Thyroid gland (tissue), 4 donors: ENCODE results near the gene NUP42. TPM values are rescaled to one million over a fixed set of nuclear protein-coding genes. Genes with fewer than 3 reads are reported as not detected.
"Not testable (repeated sequence)": the region's sequence is repeated elsewhere in the genome, so short reads cannot be mapped to it uniquely, and the experiment has no call there.

Experiments
- DNase-seq, 2 donors: peaks; one replicate each; pipeline ENCODE4 v3.0.0-alpha.2; 2019
- H3K27ac ChIP-seq, 3 donors: fragments of 200-600 bp; sonication (generic); 1 replicate in 2 of 3; 2 replicates in 1 of 3; pipeline ENCODE4 v1.5.1; 2016 to 2019; ENCODE audit warnings: mild to moderate bottlenecking in 1 of 3, moderate library complexity in 1 of 3
- H3K27me3 ChIP-seq: fragments of 200-600 bp; sonication (generic); one replicate; pipeline ENCODE4 v1.5.1; 2019
- H3K36me3 ChIP-seq, 2 donors: fragments of 200-600 bp; sonication (generic); one replicate each; pipeline ENCODE4 v1.5.1; 2016 to 2019
- H3K4me1 ChIP-seq, 2 donors: fragments of 200-600 bp; sonication (generic); one replicate each; pipeline ENCODE4 v1.5.1; 2017 to 2019
- H3K4me3 ChIP-seq, 3 donors: fragments of 200-600 bp; sonication (generic); replicated peaks in 1 of 3; 1 replicate in 2 of 3; 2 replicates in 1 of 3; pipeline ENCODE4 v1.5.1; 2016; ENCODE audit warnings: mild to moderate bottlenecking in 1 of 3
- H3K9me3 ChIP-seq: fragments of 200-600 bp; sonication (generic); one replicate; pipeline ENCODE4 v1.5.1; 2017
- CTCF ChIP-seq, 6 experiments: fragments of 200-600 bp in 3 of 6; fragments of 450-650 bp in 3 of 6; sonication (generic) in 3 of 6; IDR thresholded peaks; one replicate each; pipeline ENCODE4 v1.5.1; 2016 to 2019; ENCODE audit warnings: antibody characterized with exemption in 6 of 6, mild to moderate bottlenecking in 2 of 6, inconsistent platforms in 1 of 6, moderate library complexity in 1 of 6
- POLR2A ChIP-seq, 2 donors: fragments of 450-650 bp; IDR thresholded peaks; one replicate each; pipeline ENCODE4 v1.6.1; 2017; ENCODE audit warnings: antibody characterized with exemption in 2 of 2, mild to moderate bottlenecking in 2 of 2, moderate library complexity in 1 of 2
- WGBS, 2 donors: methylation state at CpG; one replicate each; pipeline ENCODE4 v1.1.5; 2017; 5-methylcytosine and 5-hydroxymethylcytosine counted together
- intact Hi-C: fragments of 100-400 bp; cut with DNase I; formaldehyde crosslinking; loops from one replicate; pipeline ENCODE4 v1.15.1; 2023
- total RNA-seq, 4 donors: library from RNA; depleted of rRNA; stranded (reverse); fragments of >200 nt; gene quantifications; one replicate each; pipeline ENCODE4 v1.2.3, GENCODE V29; 2016

NUP42 gene
- total RNA-seq, 4 donors from 2014 or later = 34.2 to 55.8 (median 45.4) TPM

- intact Hi-C loops = no loop called here
- TF ChIP-seq CTCF (IDR thresholded peaks at IDR 0.05) = no peak
- TF ChIP-seq POLR2A (IDR thresholded peaks at IDR 0.05) = no peak
- 84 to 91% methylated on average over 1 of the region's 1 CpG for WGBS, 2 donors
Measured at GRCh38 chr7:23185980-23186379, 4.1 kb downstream of the NUP42 start.

DNA sequence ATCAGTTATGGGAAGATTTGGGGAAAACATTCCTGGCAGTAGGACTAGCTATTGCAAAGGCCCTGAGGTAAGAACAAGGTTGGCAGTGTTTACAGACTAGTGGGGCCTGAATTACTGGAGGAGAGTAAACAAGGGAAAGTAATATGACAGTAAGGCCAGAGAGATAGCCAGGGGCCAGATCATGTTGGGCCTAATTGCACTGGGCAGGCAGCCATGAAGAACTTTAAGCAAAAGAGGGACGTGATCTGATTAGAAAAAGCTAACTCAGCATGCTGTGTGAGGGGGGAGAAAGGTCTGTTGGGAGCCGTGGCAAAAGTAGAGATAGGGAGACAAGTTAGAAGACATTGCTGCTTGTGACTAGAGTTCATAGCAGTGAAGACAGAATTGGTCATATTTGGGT, 9.2 kb downstream of the NUP42 start:
- WGBS, 2 donors = 70 to 76% methylated on average over 2 of the region's 2 CpGs
- Histone ChIP-seq H3K27me3 (no peaks in the 10 kb centered on the region), H3K4me1 (no peaks in the 10 kb centered on the region), H3K4me3 (no peak overlapping the region), H3K9me3 (no peaks in the 10 kb centered on the region), H3K36me3 (peaks cover 20 to 39% of the 10 kb centered on the region in 2 donors), H3K27ac (no peak overlapping the region)
- intact Hi-C loops = no loop called here
- DNase-seq = no peak
- TF ChIP-seq POLR2A (IDR thresholded peaks at IDR 0.05) = no peak
- TF ChIP-seq CTCF (IDR thresholded peaks at IDR 0.05) = no peak

More at GRCh38 chr7:23185980-23186379, 4.1 kb downstream of the NUP42 start:
- DNase-seq = no peak
- H3K4me1 ChIP-seq = peaks cover 6 to 11% of the 10 kb centered on the region in 2 donors
- H3K9me3 ChIP-seq = no peaks in the 10 kb centered on the region
- no peak overlapping the region for H3K4me3 ChIP-seq
- peaks cover 15 to 18% of the 10 kb centered on the region in 2 donors for H3K36me3 ChIP-seq
- no peak overlapping the region for H3K27ac ChIP-seq
- no peaks in the 10 kb centered on the region for H3K27me3 ChIP-seq

GRCh38 chr7:23193650-23194227, 11.9 kb downstream of the NUP42 start:
- 98 to 100% methylated on average over 1 to 22 of the region's 27 CpGs for WGBS, 2 donors

GRCh38 chr7:23196306-23196705, 14.5 kb downstream of the NUP42 start:
- no peak for TF ChIP-seq CTCF (IDR thresholded peaks at IDR 0.05)
- TF ChIP-seq POLR2A (IDR thresholded peaks at IDR 0.05) = no peak
- peaks cover 30 to 45% of the 10 kb centered on the region in 2 donors for H3K36me3 ChIP-seq
- DNase-seq = no peak
- 73 to 75% methylated on average over 5 of the region's 5 CpGs for WGBS, 2 donors
- no peaks in the 10 kb centered on the region for H3K9me3 ChIP-seq
- H3K27me3 ChIP-seq = no peaks in the 10 kb centered on the region
- no peak overlapping the region for H3K27ac ChIP-seq
- intact Hi-C loops = no loop called here
- no peak overlapping the region for H3K4me3 ChIP-seq
- H3K4me1 ChIP-seq = no peaks in the 10 kb centered on the region

More at GRCh38 chr7:23193650-23194227, 11.9 kb downstream of the NUP42 start:
- H3K9me3 ChIP-seq, H3K4me3 ChIP-seq, intact Hi-C loops, DNase-seq, H3K4me1 ChIP-seq, H3K27me3 ChIP-seq, H3K27ac ChIP-seq: not testable (repeated sequence)
- H3K36me3 ChIP-seq = peaks cover 10 to 38% of the 10 kb centered on the region in 2 donors

DNA sequence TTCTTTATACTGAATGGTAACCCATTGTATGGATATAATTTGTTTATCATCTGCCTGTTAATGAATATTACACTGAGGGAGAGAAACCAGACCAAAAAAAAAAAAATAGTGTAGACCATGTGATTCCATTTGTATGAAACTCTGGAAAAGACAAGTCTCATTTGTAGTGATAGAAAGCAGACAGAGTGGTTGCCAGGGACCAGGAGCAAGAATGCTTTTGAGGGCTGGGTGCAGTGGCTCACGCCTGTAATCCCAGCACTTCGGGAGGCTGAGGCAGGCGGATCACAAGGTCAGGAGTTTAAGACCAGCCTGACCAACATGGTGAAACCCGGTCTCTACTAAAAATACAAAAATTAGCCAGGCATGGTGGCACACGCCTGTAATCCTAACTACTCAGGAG, 15.9 kb downstream of the NUP42 start:
- H3K4me3 ChIP-seq, H3K4me1 ChIP-seq, H3K27ac ChIP-seq, intact Hi-C loops, H3K9me3 ChIP-seq, H3K27me3 ChIP-seq, DNase-seq: not testable (repeated sequence)
- WGBS, 2 donors = 90 to 94% methylated on average over 5 of the region's 5 CpGs
- peaks cover 32 to 41% of the 10 kb centered on the region in 2 donors for H3K36me3 ChIP-seq

GRCh38 chr7:23200331-23200730, 18.5 kb downstream of the NUP42 start:
- Histone ChIP-seq H3K36me3 (peaks cover 25 to 29% of the 10 kb centered on the region in 2 donors), H3K27me3 (no peaks in the 10 kb centered on the region), H3K27ac (no peak overlapping the region), H3K4me3 (no peak overlapping the region), H3K9me3 (no peaks in the 10 kb centered on the region), H3K4me1 (no peaks in the 10 kb centered on the region)
- TF ChIP-seq CTCF (IDR thresholded peaks at IDR 0.05) (no peak), POLR2A (IDR thresholded peaks at IDR 0.05) (no peak)
- intact Hi-C loops = no loop called here
- DNase-seq = no peak
- WGBS, 2 donors = 93 to 94% methylated on average over 2 of the region's 2 CpGs
